Stimulated activated CD4-positive, alpha-beta T cell treated with anti-CD3 and anti-CD28 coated beads, Interleukin-12 subunit alpha, Interleukin-12 subunit beta, amount 100 ng/mL, for 4 hours (primary cell): ENCODE results near the gene RNASE1.
"Not testable (repeated sequence)": the region's sequence is repeated elsewhere in the genome, so short reads cannot be mapped to it uniquely, and the experiment has no call there.

Experiments
- DNase-seq: peaks from one replicate; pipeline ENCODE4 v3.0.0-alpha.2; 2020

RNASE1 gene

DNA sequence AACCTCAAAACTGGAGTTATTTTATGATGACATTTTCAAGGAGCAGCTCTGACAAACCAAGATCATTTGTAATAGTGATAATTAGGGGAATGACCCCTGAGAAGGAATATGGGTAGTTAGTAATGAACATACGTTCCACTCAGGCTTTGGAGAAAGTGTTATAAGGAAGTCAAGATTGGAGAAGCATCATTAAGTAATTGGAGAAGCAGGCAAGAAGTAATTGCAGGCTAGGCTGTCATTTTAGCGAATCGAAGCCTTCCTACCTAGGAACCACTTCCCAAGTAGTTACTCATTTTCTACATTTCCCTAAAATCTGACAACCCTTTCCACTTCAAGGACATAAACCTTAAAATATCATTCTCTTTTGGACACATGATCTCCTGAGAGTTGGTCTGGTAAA, 33.2 kb downstream of the RNASE1 start:
- DNase-seq, result no peak

DNA sequence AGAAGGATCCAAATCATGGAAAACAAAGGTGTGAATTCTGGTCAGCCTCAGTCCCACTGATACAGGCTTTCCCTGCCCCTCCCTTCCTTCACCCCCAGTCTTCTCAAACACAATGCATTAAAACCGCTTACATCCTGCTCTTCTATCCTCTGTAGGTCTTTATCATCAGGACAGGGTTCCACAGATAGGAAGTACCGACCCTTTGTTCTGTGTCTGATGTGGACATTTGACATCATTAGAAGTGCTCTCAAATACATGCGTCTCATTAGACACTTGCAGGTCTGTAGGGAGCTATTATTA, 34.1 kb downstream of the RNASE1 start:
- DNase-seq, result no peak

DNA sequence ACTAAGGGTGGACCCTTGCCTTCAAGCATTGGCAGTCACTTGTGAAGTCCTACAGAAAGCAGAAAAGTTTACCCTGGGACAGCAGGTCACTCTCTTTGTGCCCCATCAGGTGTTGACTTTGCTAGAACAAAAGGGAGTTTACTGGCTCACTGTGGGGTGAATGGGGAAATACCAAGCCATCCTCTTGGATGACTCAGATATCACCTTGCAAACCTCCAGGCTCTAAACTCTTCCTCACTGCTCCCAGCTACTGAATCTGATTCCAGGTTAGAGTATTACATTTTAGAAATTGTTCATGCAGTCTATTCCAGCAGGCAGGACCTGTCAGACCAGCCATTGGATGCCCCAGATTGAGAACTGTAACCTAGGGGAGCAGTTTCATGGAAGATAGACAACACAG, 41.7 kb downstream of the RNASE1 start:
- no peak for DNase-seq

DNA sequence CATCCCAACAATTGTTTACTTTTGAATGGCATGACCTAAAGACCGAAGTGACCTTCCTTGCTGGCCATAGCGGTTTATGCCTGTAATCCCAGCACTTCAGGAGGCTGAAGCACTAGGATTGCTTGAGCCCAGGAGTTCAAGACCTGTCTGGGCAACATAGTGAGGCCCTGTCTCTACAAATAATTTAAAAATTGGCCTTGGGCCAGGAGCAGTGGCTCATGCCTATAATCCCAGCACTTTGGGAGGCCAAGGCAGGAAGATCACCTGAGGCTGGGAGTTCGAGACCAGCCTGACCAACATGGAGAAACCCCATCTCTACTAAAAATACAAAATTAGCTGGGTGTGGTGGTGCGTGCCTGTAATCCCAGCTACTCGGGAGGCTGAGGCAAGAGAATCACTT, 43.2 kb downstream of the RNASE1 start:
- not testable (repeated sequence) for DNase-seq

DNA sequence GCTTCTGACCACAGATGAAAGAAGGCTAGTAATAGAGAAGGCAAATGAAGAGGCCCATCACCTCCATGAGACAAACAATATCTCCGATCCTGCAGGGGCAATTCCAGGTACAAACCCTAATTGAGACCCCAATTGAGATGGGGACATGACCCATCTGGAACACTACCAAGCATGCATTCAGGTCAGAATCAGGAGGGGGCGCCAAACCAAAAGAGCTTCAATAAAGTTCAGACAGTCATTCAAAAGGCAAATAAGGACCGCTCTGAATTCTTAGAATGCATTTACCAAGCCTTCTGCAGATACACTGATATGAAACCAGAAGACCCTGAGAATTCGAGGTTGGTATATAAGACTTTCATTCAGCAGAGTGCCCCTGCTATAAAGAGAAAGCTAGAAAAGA, 44.7 kb downstream of the RNASE1 start:
- peak; percentile 15 for DNase-seq

DNA sequence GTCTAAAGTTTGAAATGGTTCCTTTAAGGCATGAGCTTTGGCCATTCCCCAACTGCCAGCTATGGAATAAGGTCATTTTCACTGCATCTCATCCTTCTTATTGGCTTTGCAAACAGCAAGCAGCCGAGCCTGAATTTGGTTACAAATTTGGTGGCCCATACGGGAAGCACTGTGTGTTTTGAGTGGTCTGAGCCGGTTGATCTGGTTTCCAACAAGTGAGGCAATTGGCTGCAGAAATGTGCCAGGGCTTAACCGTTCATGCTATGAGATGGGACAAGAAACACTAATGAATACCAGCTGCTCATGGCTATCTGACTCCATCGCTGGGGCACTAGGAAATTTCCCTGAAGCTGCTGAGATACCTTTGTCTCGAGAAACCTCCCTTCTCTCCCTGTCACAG, 47.6 kb downstream of the RNASE1 start:
- no peak for DNase-seq

DNA sequence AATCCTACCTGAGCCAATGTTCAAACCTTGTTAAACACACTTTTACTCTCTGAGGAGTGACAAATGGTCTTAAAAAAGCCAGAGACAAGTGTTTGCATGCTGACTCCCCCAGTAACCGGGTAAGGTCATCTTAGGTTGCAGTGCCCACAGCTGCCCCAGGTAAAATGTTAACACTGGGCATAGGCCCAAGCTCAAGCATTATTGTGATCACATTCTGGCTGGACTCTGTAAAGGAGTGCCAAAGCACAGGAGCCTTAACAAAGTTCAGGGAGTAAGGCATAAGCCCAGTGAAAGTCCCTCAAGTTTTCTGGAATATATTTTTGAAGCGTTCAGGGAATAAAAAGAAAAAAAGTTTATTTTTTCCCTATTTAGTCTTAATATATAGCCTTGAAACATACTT, 48.3 kb downstream of the RNASE1 start:
- DNase-seq, result no peak

DNA sequence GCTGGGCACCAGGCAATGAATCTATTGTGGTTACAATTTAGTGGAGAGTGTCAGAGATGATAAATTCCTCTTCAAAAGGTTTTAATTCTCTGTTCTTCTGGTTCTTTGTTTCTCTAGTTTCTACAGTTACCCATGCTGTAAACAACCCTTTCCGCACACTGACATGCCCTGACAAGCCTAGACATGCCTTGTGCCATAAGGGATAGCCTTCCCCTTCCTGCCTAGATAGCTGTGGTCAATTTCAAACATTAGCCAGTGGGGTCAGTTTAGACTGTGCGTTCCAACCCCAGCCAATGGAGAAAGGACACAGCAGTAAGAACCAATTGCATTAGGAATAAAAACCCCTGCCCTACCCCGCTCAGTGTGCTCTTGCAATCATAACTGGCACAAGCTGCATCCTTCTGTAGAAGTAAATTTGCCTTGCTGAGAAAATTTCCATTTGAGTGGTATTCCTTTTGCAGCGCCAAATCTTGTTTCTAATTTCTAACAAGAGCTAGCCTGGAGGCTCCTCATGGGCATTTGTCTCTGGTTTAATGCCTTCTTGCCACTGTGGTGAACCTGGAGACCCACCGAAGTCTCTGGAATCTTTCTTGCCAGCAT, 50.6 kb downstream of the RNASE1 start:
- no peak for DNase-seq
